ENCODE data around the gene ERC2. TPM values are rescaled to one million over a fixed set of nuclear protein-coding genes. Genes with fewer than 3 reads are reported as not detected.

ERC2 gene
- total RNA-seq, 2 experiments from 2014 or later = not detected

GRCh38 chr3:55797775-55798174 is 670.5 kb downstream of the ERC2 start:
- ChIA-PET CTCF (ENCODE audit: unreplicated experiment) (no interaction called here), POLR2A (no interaction called here)
- no peak overlapping the region for H3K4me3 ChIP-seq (ENCODE audit: low read depth, low read length, poor library complexity, severe bottlenecking)
- no peaks in the 10 kb centered on the region for H3K36me3 ChIP-seq (ENCODE audit: insufficient read depth, low read length)
- no peaks in the 10 kb centered on the region for H3K9me2 ChIP-seq (ENCODE audit: insufficient read depth, low read length)
- no peak for DNase-seq (ENCODE audit: low spot score)
- BruUV-seq (replicated peaks) = no TSS peak
- no peaks in the 10 kb centered on the region for H3K4me1 ChIP-seq (ENCODE audit: insufficient read depth, low read length, poor library complexity, severe bottlenecking)
- H4K20me1 ChIP-seq (ENCODE audit: insufficient read depth, low read length) = no peaks in the 10 kb centered on the region
- H3K4me2 ChIP-seq (ENCODE audit: low read length) = no peak overlapping the region
- H2AFZ ChIP-seq (ENCODE audit: low read length) = no peak overlapping the region
- intact Hi-C loops (cut with micrococcal nuclease; ENCODE audit: unreplicated experiment) = no loop called here
- H3K27ac ChIP-seq (ENCODE audit: low read depth, low read length, poor library complexity, severe bottlenecking) = no peak overlapping the region
- no peaks in the 10 kb centered on the region for H3K79me2 ChIP-seq (ENCODE audit: insufficient read depth, low read depth, low read length)
- TF ChIP-seq, protein P1, sequence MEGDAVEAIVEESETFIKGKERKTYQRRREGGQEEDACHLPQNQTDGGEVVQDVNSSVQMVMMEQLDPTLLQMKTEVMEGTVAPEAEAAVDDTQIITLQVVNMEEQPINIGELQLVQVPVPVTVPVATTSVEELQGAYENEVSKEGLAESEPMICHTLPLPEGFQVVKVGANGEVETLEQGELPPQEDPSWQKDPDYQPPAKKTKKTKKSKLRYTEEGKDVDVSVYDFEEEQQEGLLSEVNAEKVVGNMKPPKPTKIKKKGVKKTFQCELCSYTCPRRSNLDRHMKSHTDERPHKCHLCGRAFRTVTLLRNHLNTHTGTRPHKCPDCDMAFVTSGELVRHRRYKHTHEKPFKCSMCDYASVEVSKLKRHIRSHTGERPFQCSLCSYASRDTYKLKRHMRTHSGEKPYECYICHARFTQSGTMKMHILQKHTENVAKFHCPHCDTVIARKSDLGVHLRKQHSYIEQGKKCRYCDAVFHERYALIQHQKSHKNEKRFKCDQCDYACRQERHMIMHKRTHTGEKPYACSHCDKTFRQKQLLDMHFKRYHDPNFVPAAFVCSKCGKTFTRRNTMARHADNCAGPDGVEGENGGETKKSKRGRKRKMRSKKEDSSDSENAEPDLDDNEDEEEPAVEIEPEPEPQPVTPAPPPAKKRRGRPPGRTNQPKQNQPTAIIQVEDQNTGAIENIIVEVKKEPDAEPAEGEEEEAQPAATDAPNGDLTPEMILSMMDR (conservative IDR thresholded peaks at IDR 0.05; ENCODE audit: low read length) = no peak
- no peak for TF ChIP-seq EZH2phosphoT487 (IDR thresholded peaks at IDR 0.05; ENCODE audit: borderline replicate concordance, low read depth, low read length)
- H3K9me3 ChIP-seq (ENCODE audit: low read length) = no peaks in the 10 kb centered on the region

DNA sequence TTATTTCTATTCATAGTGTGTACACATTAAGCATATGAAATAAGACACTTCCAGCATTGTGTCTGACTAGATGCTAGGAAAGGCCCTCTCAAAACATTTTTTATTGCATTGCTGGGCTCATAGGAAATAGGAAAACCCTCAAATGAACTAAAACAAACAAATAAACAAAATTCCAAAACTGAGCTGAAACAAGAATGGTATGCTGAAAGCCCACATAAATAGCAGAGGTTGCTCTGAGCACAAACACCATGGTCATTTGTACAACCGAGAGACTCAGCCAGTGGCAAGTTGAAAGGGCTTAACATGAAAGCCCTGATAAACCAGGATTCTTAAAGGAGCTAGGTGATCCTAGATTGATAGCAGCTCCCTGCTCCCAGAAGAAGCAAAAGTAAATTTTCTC is 671.2 kb downstream of the ERC2 start:
- Histone ChIP-seq H3K27ac (ENCODE audit: low read depth, low read length, poor library complexity, severe bottlenecking) (no peak overlapping the region), H4K20me1 (ENCODE audit: insufficient read depth, low read length) (no peaks in the 10 kb centered on the region), H3K9me2 (ENCODE audit: insufficient read depth, low read length) (no peaks in the 10 kb centered on the region), H3K36me3 (ENCODE audit: insufficient read depth, low read length) (no peaks in the 10 kb centered on the region), H3K9me3 (ENCODE audit: low read length) (no peaks in the 10 kb centered on the region), H3K4me2 (ENCODE audit: low read length) (no peak overlapping the region), H3K79me2 (ENCODE audit: insufficient read depth, low read depth, low read length) (no peaks in the 10 kb centered on the region), H2AFZ (ENCODE audit: low read length) (no peak overlapping the region), H3K4me3 (ENCODE audit: low read depth, low read length, poor library complexity, severe bottlenecking) (no peak overlapping the region), H3K4me1 (ENCODE audit: insufficient read depth, low read length, poor library complexity, severe bottlenecking) (no peaks in the 10 kb centered on the region)
- DNase-seq (ENCODE audit: low spot score) = no peak
- intact Hi-C loops (cut with micrococcal nuclease; ENCODE audit: unreplicated experiment) = no loop called here
- TF ChIP-seq EZH2phosphoT487 (IDR thresholded peaks at IDR 0.05; ENCODE audit: borderline replicate concordance, low read depth, low read length) = no peak
- TF ChIP-seq, protein P1 (conservative IDR thresholded peaks at IDR 0.05; ENCODE audit: low read length) = no peak
- no TSS peak for BruUV-seq (replicated peaks)
- CTCF ChIA-PET (ENCODE audit: unreplicated experiment) = no interaction called here
- POLR2A ChIA-PET = no interaction called here

- intact Hi-C loops (cut with micrococcal nuclease; ENCODE audit: unreplicated experiment) = no loop called here
- H4K20me1 ChIP-seq (ENCODE audit: insufficient read depth, low read length) = no peaks in the 10 kb centered on the region
- POLR2A ChIA-PET = no interaction called here
- TF ChIP-seq, protein P1 (conservative IDR thresholded peaks at IDR 0.05; ENCODE audit: low read length) = no peak
- no peak for TF ChIP-seq EZH2phosphoT487 (IDR thresholded peaks at IDR 0.05; ENCODE audit: borderline replicate concordance, low read depth, low read length)
- no peaks in the 10 kb centered on the region for H3K79me2 ChIP-seq (ENCODE audit: insufficient read depth, low read depth, low read length)
- no peak overlapping the region for H3K27ac ChIP-seq (ENCODE audit: low read depth, low read length, poor library complexity, severe bottlenecking)
- H3K4me2 ChIP-seq (ENCODE audit: low read length) = no peak overlapping the region
- H3K4me1 ChIP-seq (ENCODE audit: insufficient read depth, low read length, poor library complexity, severe bottlenecking) = no peaks in the 10 kb centered on the region
- H3K36me3 ChIP-seq (ENCODE audit: insufficient read depth, low read length) = no peaks in the 10 kb centered on the region
- H3K9me2 ChIP-seq (ENCODE audit: insufficient read depth, low read length) = no peaks in the 10 kb centered on the region
- no peaks in the 10 kb centered on the region for H3K9me3 ChIP-seq (ENCODE audit: low read length)
- no peak overlapping the region for H3K4me3 ChIP-seq (ENCODE audit: low read depth, low read length, poor library complexity, severe bottlenecking)
- no peak overlapping the region for H2AFZ ChIP-seq (ENCODE audit: low read length)
- BruUV-seq (replicated peaks) = no TSS peak
- DNase-seq (ENCODE audit: low spot score) = no peak
- CTCF ChIA-PET (ENCODE audit: unreplicated experiment) = no interaction called here
Measured at GRCh38 chr3:55796533-55796932, 671.7 kb downstream of the ERC2 start.

Data from OCI-LY7 (cell line).